NCI-H128 (cell line): Measurements from ENCODE around the gene DGKK.

Source experiments
- DNase-seq: peaks from one replicate; lab custom pipeline; 2025; ENCODE audit not compliant: unreplicated experiment; lab: John Stamatoyannopoulos, UW

The DGKK gene

GRCh38 chrX:50470103-50471031 is at the start of gene DGKK:
Gene DGKK (minus strand): TSS chrX:50470825. CDS start chrX:50470678, 147 bp downstream.
- no peak for DNase-seq

GRCh38 chrX:50514811-50515210 is 44.2 kb upstream of the DGKK start:
- DNase-seq, result no peak

- DNase-seq, result no peak
Observed at GRCh38 chrX:50497114-50497513, 26.5 kb upstream of the DGKK start.

GRCh38 chrX:50495616-50496015 is 25.0 kb upstream of the DGKK start:
- DNase-seq, result no peak

GRCh38 chrX:50492720-50493119 is 22.1 kb upstream of the DGKK start:
- DNase-seq, result no peak

- no peak for DNase-seq
Observed at GRCh38 chrX:50484662-50485061, 14.0 kb upstream of the DGKK start.

- DNase-seq, result no peak
Observed at GRCh38 chrX:50483283-50483682, 12.7 kb upstream of the DGKK start.

- no peak for DNase-seq
Observed at GRCh38 chrX:50475208-50475607, 4.6 kb upstream of the DGKK start.

- no peak for DNase-seq
Observed at GRCh38 chrX:50471390-50471789, 765 bp upstream of the DGKK start.

GRCh38 chrX:50469206-50469605 is 1.4 kb downstream of the DGKK start:
- DNase-seq, result no peak

GRCh38 chrX:50459615-50460014 is 11.0 kb downstream of the DGKK start:
- no peak for DNase-seq

- no peak for DNase-seq
Observed at GRCh38 chrX:50458483-50458882, 12.1 kb downstream of the DGKK start.

GRCh38 chrX:50456712-50457484 is 13.7 kb downstream of the DGKK start:
- no peak for DNase-seq

GRCh38 chrX:50452782-50453181 is 17.8 kb downstream of the DGKK start:
- no peak for DNase-seq

- no peak for DNase-seq
Observed at GRCh38 chrX:50450324-50450723, 20.3 kb downstream of the DGKK start.

GRCh38 chrX:50448565-50448964 is 22.1 kb downstream of the DGKK start:
- DNase-seq, result no peak

- no peak for DNase-seq
Observed at GRCh38 chrX:50447535-50447934, 23.1 kb downstream of the DGKK start.

GRCh38 chrX:50442426-50443116 is 28.1 kb downstream of the DGKK start:
- DNase-seq, result no peak

- DNase-seq, result no peak
Observed at GRCh38 chrX:50436797-50437196, 33.8 kb downstream of the DGKK start.

GRCh38 chrX:50432829-50433289 is 37.8 kb downstream of the DGKK start:
- DNase-seq, result no peak

GRCh38 chrX:50431623-50432022 is 39.0 kb downstream of the DGKK start:
- no peak for DNase-seq
